Activated CD4-positive, alpha-beta T cell treated with anti-CD3 and anti-CD28 coated beads, Interleukin-2, amount 50 U/mL, for 1 hour (primary cell): ENCODE data around the gene PARP12.

Experiments used
- DNase-seq: peaks from one replicate; pipeline ENCODE4 v3.0.0-alpha.2; 2020

Gene PARP12, protein sequence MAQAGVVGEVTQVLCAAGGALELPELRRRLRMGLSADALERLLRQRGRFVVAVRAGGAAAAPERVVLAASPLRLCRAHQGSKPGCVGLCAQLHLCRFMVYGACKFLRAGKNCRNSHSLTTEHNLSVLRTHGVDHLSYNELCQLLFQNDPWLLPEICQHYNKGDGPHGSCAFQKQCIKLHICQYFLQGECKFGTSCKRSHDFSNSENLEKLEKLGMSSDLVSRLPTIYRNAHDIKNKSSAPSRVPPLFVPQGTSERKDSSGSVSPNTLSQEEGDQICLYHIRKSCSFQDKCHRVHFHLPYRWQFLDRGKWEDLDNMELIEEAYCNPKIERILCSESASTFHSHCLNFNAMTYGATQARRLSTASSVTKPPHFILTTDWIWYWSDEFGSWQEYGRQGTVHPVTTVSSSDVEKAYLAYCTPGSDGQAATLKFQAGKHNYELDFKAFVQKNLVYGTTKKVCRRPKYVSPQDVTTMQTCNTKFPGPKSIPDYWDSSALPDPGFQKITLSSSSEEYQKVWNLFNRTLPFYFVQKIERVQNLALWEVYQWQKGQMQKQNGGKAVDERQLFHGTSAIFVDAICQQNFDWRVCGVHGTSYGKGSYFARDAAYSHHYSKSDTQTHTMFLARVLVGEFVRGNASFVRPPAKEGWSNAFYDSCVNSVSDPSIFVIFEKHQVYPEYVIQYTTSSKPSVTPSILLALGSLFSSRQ

DNA sequence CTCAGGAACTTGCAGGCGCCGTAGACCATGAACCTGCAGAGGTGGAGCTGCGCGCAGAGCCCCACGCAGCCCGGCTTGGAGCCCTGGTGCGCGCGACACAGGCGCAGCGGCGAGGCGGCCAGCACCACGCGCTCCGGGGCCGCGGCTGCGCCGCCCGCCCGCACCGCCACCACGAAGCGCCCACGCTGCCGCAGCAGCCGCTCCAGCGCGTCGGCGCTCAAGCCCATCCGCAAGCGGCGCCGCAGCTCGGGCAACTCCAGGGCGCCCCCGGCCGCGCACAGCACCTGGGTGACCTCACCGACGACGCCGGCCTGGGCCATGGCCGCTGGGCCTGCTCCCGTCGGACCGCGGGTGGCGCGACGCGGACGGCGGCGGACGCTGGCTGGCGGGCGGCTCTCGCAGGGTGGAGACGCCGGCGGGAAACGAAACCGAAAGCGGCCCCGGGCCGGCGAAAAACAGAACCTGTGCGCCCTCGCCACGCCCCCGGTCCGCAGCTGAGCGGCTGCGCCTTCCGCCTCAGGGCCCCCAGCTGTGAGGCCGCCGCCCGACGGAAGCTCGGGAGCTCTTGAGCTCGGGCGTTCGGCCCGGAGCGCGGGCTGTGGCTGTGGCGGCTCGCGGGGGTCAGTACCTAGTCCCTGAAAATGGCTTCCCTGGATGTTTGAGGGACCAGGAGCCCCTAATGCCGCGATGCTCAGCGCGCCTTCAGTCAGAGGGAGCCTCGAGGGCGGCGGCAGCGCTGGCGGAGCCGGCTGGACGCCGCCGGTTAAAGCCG lies at the start of gene PARP12:
Gene PARP12, minus strand, starts transcription at position 424 of the 772 bp plus-strand sequence. Its CDS starts 104 bp downstream, at position 320.
- DNase-seq, result peak; percentile 86

DNA sequence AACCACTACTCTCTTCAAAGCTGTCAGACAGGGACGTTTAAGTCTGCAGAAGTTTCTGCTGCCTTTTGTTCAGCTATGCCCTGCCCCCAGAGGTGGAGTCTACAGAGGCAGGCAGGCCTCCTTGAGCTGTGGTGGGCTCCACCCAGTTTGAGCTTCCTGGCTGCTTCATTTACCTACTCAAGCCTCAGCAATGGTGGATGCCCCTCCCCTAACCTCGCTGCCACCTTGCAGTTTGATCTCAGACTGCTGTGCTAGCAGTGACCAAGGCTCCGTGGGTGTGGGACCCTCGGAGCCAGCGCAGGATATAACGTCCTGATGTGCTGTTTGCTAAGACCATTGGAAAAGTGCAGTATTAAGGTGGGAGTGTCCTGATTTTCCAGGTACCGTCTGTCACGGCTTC lies 46.0 kb upstream of the PARP12 start:
- peak; percentile 6 for DNase-seq

DNA sequence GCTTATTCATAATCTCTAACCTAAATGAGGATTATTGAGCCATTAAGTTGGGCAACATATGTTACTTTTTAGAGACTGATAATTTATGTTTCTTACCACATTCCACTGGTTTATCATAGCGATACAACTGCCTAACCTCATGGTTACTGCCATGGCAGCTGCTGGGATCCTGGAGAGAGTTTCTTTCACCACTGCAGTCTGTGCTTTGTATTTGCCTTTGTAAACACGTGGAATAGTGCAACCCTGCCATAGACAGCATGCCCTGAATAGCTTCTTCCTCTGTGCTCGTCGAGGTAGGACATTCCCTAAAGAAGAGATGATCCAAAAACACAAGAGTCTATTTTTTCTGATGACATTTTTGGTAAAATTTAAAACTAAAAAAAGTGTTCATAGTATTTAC lies 33.7 kb upstream of the PARP12 start:
- DNase-seq, result no peak

DNA sequence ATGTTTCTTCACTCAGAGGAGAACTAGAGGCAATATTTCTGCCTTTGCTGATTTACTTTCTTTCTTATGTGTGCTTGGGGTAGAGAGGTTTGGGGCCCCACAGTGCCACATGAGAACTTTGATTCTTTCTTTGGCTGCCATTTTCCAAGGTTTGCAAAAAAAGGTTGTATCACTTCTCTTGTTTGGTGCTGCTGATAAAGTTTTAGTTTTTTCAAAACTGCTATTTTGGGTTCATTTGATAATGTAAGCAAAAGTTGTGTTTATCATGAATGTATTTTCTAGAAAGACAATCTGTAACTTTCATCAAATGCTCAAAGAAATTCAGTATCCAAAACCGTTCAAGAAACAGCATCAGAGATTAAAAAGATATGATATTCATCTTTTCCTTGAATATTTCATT lies 30.6 kb upstream of the PARP12 start:
- no peak for DNase-seq

DNA sequence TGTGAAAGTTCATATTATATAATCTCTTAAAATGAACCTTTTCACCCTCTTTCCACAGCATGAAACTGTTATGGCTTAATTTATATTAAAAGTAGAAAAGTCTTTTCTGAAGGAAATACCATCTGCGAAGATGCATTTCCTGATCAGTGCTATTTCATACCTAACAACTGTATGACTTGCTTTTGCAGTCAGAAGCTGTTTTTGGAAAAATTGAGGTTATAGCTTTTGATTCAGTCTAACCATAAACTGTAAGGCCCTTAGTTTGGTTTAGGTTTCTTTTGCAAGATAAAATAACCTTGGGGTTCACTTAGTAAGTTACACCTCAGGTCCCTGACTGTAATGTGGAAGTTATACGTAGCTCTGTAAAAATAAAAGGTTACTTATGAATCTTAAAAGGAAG lies 22.7 kb upstream of the PARP12 start:
- DNase-seq, result no peak

DNA sequence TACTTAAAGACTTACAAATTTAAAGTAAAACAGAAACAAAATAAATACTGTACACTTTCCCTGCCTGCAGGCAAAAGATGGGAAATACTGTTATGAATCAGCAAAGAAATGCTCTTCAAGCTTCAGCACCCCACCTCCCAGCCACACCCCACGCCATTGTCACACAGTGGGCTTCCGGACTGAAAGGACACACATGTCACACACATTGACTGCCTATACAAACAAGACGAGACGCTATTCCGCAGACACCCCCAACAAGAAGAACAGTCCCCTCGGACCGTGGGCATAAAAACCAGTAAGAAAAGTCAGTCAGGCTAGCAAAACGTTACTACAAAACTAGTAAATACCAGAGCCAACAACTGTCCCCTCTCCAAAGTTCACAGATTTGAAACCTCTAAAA lies 22.2 kb upstream of the PARP12 start:
- DNase-seq, result peak; percentile 21

DNA sequence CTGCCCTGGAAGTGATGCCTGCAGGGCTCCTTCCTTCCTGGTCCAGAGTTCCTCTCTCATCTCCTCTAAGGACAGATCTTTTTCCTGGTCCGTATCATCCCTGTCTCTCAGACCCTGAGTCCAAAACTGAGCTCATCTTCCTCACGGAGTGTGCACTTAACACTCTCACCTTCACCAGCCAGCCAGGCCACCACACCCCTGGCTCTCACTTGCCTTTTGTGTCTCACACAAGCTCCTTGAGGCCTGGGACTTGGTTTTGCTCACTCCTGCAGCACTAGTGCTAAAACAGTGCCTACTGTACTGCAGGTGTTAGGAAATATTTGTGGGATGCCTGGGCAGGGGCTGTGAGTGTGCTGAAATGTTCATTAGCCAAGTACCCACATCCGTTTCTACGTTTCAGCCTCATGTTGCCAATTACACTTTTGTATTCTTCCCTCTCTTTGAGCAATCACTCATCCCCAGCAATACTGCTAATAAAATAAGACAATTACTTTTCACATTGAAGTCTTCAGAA lies 21.4 kb upstream of the PARP12 start:
- no peak for DNase-seq

DNA sequence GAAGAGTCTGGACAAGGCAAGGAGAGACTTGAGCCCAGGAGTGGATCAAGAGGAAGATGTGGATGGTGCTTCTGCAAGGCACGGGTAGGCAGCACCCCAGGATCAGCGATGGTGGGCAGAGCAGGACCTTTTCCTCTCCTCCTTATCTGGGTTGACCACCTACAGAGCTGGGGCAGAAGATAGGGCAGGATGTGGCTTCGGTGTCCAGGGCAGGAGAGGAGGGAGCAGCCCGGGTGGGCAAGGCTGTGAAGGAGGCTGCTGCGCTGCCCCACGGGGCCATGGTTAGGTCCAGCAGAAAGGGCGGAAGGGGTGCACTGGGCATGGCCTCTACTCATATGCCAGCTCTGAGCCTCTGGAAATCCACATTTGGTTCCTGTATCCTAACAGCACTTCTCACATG lies 20.0 kb upstream of the PARP12 start:
- DNase-seq, result no peak

DNA sequence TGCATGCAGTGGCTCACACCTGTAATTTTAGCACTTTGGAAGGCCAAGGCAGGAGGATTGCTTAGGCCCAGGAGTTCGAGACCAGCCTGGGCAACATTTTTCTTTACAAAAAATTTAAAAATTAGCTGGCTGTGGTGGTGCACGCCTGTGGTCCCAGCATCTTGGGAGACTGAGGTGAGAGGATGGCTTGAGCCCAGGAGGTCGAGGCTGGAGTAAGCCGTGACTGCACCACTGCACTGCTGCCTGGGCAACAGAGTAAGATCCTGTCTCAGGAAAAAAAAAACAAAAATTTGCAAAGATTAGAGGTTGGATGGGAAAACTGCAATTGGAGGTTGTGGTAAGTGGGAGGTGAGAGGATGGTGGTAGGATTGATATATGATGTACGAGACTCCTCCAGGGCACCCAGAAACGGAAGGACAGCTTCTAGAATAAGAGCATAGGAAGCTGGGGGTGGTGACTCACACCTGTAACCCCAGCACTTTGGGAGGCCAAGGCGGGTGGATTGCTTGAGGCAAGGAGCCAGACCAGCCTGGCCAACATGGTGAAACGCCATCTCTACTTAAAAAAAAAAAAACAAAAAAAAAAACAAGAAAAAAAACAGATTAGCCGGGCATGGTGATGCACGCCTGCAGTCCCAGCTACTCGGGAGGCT lies 19.1 kb upstream of the PARP12 start:
- DNase-seq, result no peak

DNA sequence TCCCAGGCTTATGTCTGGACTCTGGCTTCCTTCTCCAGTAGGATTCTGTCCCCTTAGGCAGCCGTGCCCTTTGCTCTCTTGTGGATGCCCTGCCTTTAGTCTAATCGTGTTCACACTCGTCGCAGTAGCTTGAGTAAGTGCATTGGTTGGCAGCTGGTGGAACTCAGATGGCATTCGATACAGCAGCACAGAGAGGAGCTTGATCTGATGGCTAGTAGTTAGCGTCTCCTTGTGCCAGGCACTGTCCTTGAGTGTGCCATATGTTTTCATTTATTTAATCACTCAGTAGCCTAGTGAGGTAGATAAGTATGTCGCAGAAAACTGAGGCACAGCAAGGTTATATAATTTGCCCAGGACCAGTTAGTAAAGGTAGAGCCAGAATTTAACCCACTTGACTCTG lies 18.2 kb upstream of the PARP12 start:
- no peak for DNase-seq

DNA sequence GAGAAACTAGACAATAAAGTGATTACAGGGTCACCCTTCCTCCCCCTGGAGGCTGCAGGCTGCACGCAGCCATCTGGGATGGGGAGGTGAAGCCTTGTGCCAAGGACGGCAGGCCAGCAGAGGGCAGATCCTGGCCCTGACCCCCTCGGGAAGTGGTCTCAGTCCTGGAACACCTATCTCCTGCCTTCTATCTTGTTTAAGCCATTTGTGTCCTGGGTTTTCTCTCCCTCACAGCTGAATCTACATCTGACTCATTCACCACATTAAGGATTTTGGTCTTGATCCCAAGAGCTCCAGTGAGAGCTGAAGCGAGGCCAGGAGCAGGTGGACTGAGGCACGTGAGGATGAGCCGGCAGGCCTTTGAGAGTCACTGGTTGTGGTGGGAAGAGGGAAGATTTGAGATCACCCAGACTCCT lies 16.4 kb upstream of the PARP12 start:
- no peak for DNase-seq

DNA sequence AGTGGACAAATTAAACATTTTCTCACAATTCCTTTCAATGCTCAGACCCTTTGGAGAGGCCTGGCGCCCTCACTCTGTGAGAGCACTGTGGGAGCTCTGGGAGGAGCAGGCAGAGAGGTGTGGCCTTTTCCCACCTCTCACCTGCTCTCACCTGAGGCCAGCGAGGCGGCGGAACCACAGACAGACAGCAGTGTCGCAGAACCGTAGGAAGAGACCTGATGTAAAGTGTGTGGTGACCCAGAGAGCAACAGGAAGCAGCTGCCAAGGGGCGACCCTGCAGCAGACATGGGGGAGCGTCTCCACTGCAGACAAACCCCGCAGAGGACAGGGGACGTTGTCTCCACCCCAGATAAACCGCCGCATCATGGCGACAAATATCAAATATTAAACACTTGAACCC lies 15.6 kb upstream of the PARP12 start:
- DNase-seq, result no peak

DNA sequence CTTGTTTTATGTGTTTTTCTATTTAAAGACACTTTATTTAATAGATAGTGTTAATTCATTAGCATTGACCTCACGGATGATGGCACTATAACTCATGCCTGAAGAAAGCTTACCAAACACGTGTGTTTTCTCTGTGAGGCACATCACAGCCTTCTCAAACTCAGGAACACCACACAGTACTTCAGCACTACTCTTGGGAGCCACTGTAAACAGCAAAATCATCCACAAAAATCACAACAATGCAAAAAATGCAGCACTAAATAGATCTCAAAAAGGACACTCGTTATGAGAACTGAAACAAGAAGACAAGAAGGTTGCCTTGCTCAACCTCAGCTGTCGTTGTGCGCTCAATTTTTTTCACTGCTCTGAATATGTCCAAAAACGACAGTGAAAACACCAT lies 12.0 kb upstream of the PARP12 start:
- DNase-seq, result no peak

DNA sequence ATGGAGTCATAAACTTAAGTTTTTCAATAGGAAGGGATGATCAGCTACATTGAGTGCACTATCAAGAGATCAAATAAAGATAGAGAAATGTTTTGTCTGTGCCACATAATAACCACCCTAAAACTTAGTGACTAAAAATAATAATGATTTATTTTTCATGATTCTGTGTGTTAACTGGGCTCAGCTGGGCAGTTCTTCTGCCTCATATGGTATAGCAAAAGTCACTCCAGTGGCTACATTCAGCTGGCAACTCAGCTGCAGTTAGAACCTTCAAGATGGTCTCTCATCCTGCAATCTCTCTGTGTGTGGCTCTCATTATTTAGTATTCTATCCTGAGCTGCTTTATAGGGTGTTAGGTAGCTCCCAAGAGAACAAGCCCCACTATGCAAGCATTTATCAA lies 7.8 kb upstream of the PARP12 start:
- DNase-seq, result no peak

DNA sequence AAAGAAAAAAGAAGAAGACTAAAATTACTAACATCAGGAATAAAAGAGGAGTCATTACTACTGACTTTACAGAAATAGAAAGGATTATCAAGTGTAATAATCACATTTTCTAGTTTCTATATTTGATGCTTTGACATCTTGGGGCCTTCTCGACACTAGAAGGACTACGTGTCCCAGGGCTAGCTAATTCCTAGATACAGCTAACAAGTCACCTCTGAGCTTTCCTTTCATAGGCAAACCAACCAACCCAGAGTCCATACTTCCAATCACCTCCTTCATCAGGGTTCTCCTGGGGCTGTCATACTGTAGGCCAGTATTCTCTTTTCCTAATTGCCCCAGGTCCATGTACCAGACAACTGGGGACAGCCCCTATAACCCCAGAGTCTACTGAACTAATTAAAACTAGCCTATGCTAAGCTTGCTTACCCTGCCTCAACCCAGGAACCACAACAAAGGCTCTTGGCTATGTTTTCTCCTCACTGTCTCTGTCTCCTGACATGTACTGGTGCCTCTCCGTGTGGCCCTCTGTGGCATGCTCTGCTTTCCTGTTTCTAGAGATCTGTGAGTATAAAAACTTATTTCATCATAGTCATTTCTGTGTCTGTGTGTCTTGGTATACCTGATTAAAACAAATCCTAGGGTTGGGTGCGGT lies 6.7 kb upstream of the PARP12 start:
- no peak for DNase-seq

DNA sequence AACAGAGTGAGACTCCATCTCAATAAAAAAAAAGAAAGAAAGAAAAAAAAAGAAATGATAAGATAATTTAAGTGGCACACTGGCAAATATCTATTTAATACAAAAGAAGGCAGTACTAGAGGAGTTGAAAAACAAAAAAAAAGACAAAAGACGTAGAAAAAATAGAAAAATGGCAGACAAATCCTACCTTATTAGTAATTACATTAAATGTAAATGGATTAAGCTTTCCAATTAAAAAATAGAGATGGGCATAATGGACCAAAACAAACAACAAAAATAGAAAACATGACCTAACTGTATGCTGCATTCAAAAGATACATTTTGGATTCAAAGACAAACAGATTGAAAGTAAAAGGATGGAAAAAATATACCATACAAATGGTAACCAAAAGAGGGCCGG lies 5.3 kb upstream of the PARP12 start:
- DNase-seq, result no peak

DNA sequence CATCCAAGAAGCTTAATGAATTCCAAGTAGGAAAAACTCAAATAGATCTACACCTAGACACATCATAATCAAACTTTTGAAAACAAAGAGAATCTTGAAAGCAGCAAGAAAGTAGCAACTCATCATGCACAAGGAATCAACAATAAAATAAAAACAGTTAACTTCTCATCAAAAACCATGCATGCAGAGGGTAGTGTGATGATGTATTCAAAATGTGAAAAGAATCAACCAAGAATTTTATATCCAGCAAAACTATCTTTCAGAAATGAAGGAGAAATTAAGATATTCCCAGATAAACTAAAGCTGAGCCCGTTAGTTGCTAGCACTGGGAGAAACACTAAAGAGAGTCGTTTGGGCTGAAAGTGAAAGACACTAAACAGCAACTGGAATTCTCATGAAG lies 4.3 kb upstream of the PARP12 start:
- no peak for DNase-seq

DNA sequence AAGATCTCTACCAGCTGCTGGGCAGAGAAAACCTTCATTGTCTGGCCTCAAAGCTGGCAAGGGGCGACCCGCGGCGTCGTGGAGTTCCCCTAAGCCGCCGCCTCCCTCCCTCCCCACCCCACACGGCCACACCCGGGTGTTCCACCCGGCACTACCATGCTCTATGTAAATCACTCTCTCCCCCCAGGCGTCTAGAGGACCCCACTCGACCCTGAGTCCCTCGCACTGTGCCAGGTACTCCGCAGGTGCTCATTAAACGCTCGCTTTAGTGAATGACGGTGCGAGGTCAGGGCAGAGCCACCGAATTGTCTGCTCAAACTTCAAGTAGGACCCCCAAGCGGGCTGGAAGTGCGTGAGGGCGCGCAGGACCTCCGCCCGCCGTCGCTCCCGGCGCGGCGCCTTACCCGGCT lies 628 bp downstream of the PARP12 start:
- peak; percentile 62 for DNase-seq

DNA sequence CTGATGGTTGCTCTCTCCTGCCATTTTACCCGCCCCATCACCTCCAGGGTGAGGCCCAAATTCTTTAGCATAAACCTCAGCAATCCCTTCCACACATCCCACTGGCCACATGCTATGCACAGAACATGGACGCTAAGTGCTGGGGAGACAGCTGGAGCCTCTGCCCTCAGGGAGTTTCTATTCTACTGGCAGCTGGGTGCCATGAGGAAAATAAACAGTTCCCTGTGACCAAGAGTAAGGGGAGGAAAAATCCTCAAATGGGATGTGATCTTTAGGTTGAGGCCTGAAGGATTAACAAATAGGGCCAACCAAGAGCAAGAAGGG lies 1.2 kb downstream of the PARP12 start:
- DNase-seq, result no peak

DNA sequence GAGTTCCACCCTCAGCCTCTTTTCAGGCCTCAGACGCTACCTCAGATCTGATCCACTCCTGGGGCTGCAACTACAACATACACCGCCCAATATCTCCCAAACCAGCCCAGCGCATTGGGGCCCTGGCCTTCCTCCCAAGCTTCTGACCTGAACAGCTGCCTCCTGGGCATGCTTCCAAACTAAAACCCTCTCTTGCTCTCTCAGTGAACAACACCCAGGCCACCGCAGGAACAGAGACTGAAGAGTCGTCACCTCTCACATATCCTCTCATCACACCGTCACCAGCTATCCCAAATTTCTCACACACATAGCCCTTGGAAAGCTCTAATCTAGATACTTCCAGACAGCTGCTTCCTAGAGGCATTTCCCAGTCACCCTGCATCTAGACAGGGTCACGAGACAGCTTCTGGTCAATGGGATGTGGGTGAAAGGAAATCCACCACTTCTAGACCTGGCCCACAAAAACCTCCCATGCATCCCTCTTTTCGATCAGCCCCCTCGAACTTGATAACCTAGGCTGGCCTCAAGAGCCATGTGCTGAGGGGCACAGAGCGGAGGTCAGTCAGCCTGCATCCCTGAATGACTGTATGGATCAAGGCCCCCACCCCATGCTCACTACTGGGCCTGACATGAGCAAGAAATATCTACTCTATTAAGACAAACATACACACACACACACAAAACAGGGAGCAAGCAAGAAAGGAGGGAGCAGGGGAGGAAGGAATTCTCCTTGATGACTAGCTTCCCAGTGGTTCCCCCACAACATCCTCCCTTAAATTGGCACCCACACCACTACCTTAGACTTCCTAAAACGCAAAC lies 1.8 kb downstream of the PARP12 start:
- DNase-seq, result no peak

DNA sequence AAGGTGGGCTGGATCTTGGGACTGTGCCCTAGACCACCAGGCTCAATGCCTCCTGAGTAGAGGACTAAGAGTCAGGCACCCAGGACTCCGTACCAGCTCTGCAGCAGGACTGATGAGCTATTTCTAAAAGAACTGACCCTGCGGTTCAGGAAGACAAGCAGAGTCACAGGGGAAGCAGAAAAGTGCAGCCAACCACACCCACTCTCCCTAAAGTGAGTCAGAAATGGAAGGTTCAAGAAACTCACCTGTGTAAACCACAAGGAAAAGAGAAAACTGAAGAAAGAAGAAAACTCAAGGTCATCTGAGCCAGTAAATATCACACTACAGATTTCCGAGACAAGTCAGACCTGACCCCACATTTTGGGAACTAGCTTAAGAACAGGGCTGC lies 2.5 kb downstream of the PARP12 start:
- DNase-seq, result no peak
